Ectodermal cell (in vitro differentiated cells): ENCODE data around the gene TEF.

Experiments
- H3K27ac ChIP-seq: 2 replicates; pipeline ENCODE4 v1.7.0; 2013; ENCODE audit warnings: mild to moderate bottlenecking, low read depth, low read length; ENCODE audit not compliant: insufficient read depth, poor library complexity, severe bottlenecking
- H3K27me3 ChIP-seq: 2 replicates; pipeline ENCODE4 v1.7.0; 2013; ENCODE audit warnings: mild to moderate bottlenecking, low read length; ENCODE audit not compliant: insufficient read depth, control insufficient read depth, poor library complexity, severe bottlenecking
- H3K36me3 ChIP-seq: one replicate; pipeline ENCODE4 v1.7.0; 2013; ENCODE audit warnings: low read length; ENCODE audit not compliant: control insufficient read depth, insufficient read depth
- H3K4me1 ChIP-seq: one replicate; pipeline ENCODE4 v1.7.0; 2013; ENCODE audit warnings: low read length; ENCODE audit not compliant: control insufficient read depth, insufficient read depth
- H3K4me3 ChIP-seq: 2 replicates; pipeline ENCODE4 v1.7.0; 2013; ENCODE audit warnings: low read depth, low read length, control low read depth; ENCODE audit not compliant: insufficient read depth
- H3K9me3 ChIP-seq: 2 replicates; pipeline ENCODE4 v1.7.0; 2013; ENCODE audit warnings: mild to moderate bottlenecking, low read length, moderate library complexity; ENCODE audit not compliant: control insufficient read depth
- WGBS, 2 experiments: methylation state at CpG; one replicate each; pipeline ENCODE4 v1.1.7; 2013; ENCODE audit warnings: missing lambda C conversion rate in 2 of 2; 5-methylcytosine and 5-hydroxymethylcytosine counted together

The TEF gene

GRCh38 chr22:41353862-41354575 lies 27.7 kb upstream of the TEF start:
- Histone ChIP-seq H3K4me3 (no peak overlapping the region), H3K9me3 (no peaks in the 10 kb centered on the region), H3K27me3 (no peaks in the 10 kb centered on the region), H3K4me1 (peaks cover 4% of the 10 kb centered on the region), H3K27ac (no peak overlapping the region), H3K36me3 (peaks cover 30% of the 10 kb centered on the region)
- WGBS, 2 experiments: 93 to 96% methylated on average over 10 of the region's 10 CpGs

- 95 to 96% methylated on average over 10 of the region's 10 CpGs for WGBS, 2 experiments
- Histone ChIP-seq H3K4me3 (no peak overlapping the region), H3K4me1 (peaks cover 5% of the 10 kb centered on the region), H3K27ac (no peak overlapping the region), H3K27me3 (no peaks in the 10 kb centered on the region), H3K36me3 (peaks cover 30% of the 10 kb centered on the region), H3K9me3 (no peaks in the 10 kb centered on the region)
Observed at GRCh38 chr22:41354979-41355378, 26.8 kb upstream of the TEF start.

- H3K27ac ChIP-seq: no peak overlapping the region
- 96% methylated on average over 17 of the region's 17 CpGs for WGBS, 2 experiments
- peaks cover 26% of the 10 kb centered on the region for H3K36me3 ChIP-seq
- no peaks in the 10 kb centered on the region for H3K9me3 ChIP-seq
- H3K4me3 ChIP-seq: no peak overlapping the region
- H3K4me1 ChIP-seq: peaks cover 10% of the 10 kb centered on the region
- H3K27me3 ChIP-seq: no peaks in the 10 kb centered on the region
Observed at GRCh38 chr22:41355895-41356294, 25.8 kb upstream of the TEF start.

- WGBS, 2 experiments: 96 to 97% methylated on average over 25 of the region's 25 CpGs
- Histone ChIP-seq H3K27ac (no peak overlapping the region), H3K9me3 (no peaks in the 10 kb centered on the region), H3K4me3 (no peak overlapping the region), H3K36me3 (peaks cover 22% of the 10 kb centered on the region), H3K27me3 (no peaks in the 10 kb centered on the region), H3K4me1 (peaks cover 10% of the 10 kb centered on the region)
Observed at GRCh38 chr22:41356430-41357028, 25.2 kb upstream of the TEF start.

- no peaks in the 10 kb centered on the region for H3K9me3 ChIP-seq
- H3K27ac ChIP-seq: no peak overlapping the region
- H3K27me3 ChIP-seq: no peaks in the 10 kb centered on the region
- peaks cover 19% of the 10 kb centered on the region for H3K36me3 ChIP-seq
- WGBS, 2 experiments: 94 to 96% methylated on average over 16 of the region's 16 CpGs
- peaks cover 10% of the 10 kb centered on the region for H3K4me1 ChIP-seq
- H3K4me3 ChIP-seq: no peak overlapping the region
Observed at GRCh38 chr22:41357191-41357590, 24.6 kb upstream of the TEF start.

- Histone ChIP-seq H3K9me3 (no peaks in the 10 kb centered on the region), H3K4me1 (peaks cover 10% of the 10 kb centered on the region), H3K36me3 (peaks cover 16% of the 10 kb centered on the region), H3K4me3 (no peak overlapping the region), H3K27ac (no peak overlapping the region), H3K27me3 (no peaks in the 10 kb centered on the region)
- WGBS, 2 experiments: 91 to 95% methylated on average over 13 to 17 of the region's 17 CpGs
Observed at GRCh38 chr22:41358927-41359326, 22.8 kb upstream of the TEF start.

- no peak overlapping the region for H3K4me3 ChIP-seq
- H3K27me3 ChIP-seq: no peaks in the 10 kb centered on the region
- H3K4me1 ChIP-seq: peaks cover 10% of the 10 kb centered on the region
- WGBS, 2 experiments: 81 to 86% methylated on average over 4 of the region's 4 CpGs
- peaks cover 16% of the 10 kb centered on the region for H3K36me3 ChIP-seq
- H3K27ac ChIP-seq: peak overlapping the region; percentile 2
- H3K9me3 ChIP-seq: no peaks in the 10 kb centered on the region
Observed at GRCh38 chr22:41359376-41359775, 22.4 kb upstream of the TEF start.

GRCh38 chr22:41360126-41360525 lies 21.6 kb upstream of the TEF start:
- WGBS, 2 experiments: 56 to 58% methylated on average over 11 of the region's 11 CpGs
- no peak overlapping the region for H3K27ac ChIP-seq
- no peak overlapping the region for H3K4me3 ChIP-seq
- H3K4me1 ChIP-seq: peaks cover 12% of the 10 kb centered on the region
- H3K36me3 ChIP-seq: peaks cover 16% of the 10 kb centered on the region
- H3K9me3 ChIP-seq: no peaks in the 10 kb centered on the region
- no peaks in the 10 kb centered on the region for H3K27me3 ChIP-seq

GRCh38 chr22:41361716-41362310 lies 19.9 kb upstream of the TEF start:
- Histone ChIP-seq H3K9me3 (no peaks in the 10 kb centered on the region), H3K27me3 (no peaks in the 10 kb centered on the region), H3K36me3 (peaks cover under 1% of the 10 kb centered on the region), H3K4me3 (no peak overlapping the region), H3K4me1 (peaks cover 17% of the 10 kb centered on the region), H3K27ac (no peak overlapping the region)
- 94 to 95% methylated on average over 12 to 13 of the region's 13 CpGs for WGBS, 2 experiments

GRCh38 chr22:41362615-41363014 lies 19.1 kb upstream of the TEF start:
- no peaks in the 10 kb centered on the region for H3K9me3 ChIP-seq
- 94 to 95% methylated on average over 5 of the region's 5 CpGs for WGBS, 2 experiments
- H3K4me1 ChIP-seq: peaks cover 25% of the 10 kb centered on the region
- H3K27me3 ChIP-seq: no peaks in the 10 kb centered on the region
- H3K27ac ChIP-seq: no peak overlapping the region
- no peak overlapping the region for H3K4me3 ChIP-seq
- no peaks in the 10 kb centered on the region for H3K36me3 ChIP-seq
